Erythroblast (primary cell): ENCODE results near the gene PNPLA5.

ENCODE experiments used
- DNase-seq, 2 experiments: peaks; one replicate each; lab custom pipeline; 2025; lab: John Stamatoyannopoulos, UW
- GATA1 ChIP-seq: IDR thresholded peaks from 2 replicates; pipeline ENCODE4 v1.6.1; 2011; ENCODE audit warnings: low read depth, mild to moderate bottlenecking, control low read depth, low read length, moderate library complexity
- POLR2A ChIP-seq: IDR thresholded peaks from 2 replicates; pipeline ENCODE4 v1.6.1; 2011; ENCODE audit warnings: mild to moderate bottlenecking, low read length

Gene PNPLA5

DNA sequence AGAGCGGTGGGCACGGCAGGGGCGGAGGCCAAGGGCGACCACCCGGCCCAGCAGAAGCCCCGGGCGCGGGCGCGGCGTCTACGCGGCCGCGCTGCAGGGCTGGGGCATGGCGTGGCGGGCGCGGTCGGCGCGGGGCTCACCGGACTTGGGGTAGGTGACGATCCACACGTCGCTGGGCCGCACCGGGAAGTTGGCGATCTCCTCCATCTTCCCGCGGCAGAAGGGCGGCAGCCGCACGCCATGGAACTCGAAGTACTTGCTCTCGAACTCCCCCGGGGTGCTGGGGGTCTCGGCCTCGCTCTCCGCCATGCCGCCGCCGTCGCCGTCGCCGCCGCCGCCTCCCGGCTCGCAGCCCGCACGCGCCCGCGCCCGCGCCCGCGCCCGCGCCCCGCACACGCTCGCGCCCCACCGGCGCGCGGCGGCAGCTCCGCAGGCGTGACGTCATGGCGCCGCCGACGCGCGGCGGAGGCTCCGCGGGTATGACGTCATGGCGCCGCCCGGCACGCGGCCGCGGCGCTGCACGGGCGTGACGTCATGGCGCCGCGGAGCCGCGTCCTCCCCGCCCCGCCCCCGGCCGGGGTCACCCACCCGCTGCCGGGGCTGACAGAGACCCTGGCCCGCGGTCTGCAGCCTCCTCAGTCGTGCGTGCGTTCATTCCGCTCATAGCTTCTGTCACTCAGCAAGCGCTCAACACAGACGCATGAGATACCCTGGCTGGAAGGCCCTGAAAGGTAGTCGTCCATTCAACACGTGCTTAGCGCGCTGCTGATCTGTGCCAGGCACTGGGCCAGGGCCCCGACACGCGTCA is 29.5 kb downstream of the PNPLA5 start, which contains the start of gene SULT4A1:
Gene SULT4A1, minus strand, starts transcription at position 440 of the 808 bp plus-strand sequence. Its CDS starts 131 bp downstream, at position 309.
- TF ChIP-seq POLR2A (no peak), GATA1 (no peak)
- peak; percentile 48 for DNase-seq

DNA sequence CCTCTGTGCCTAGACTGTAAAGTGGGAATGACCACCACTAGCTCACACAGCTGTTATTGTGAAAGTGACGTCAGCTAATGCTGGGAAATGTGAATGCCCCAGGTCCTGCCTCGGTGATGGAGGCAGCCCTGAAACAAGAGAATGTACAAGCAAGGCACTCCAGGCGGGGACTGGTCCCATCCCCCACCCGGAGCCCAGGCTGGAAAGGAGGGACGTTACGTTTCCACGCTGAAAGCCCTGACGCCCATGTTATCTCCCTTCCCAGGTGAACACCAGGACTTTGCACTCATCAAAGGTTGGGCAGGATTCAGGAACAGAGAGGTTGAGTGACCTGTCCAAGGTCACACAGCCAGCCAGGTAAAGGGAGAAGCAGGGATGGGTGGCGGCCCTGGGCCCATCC is 30.3 kb downstream of the PNPLA5 start:
- DNase-seq = no peak
- no peak for TF ChIP-seq POLR2A
- TF ChIP-seq GATA1 = no peak

DNA sequence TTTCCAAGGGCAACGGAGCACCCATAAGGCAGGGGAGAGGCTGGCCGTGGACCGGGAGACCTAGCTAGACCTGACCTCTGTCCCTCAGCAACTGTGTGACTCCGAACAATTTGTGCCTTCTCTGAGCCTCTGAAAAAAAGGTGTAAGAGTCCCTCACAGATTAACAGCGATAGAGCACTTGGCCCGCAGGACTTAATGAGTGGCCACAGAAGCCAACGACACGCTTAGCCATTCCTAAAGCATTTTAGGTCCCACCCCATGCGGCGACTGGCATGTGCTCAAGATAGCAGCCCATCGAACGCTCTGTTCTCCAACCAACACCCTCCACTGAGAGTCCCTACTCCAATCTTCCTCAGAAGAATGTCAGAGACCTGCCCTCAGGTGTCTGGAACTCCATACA is 31.0 kb downstream of the PNPLA5 start:
- no peak for DNase-seq
- TF ChIP-seq GATA1 (no peak), POLR2A (no peak)

DNA sequence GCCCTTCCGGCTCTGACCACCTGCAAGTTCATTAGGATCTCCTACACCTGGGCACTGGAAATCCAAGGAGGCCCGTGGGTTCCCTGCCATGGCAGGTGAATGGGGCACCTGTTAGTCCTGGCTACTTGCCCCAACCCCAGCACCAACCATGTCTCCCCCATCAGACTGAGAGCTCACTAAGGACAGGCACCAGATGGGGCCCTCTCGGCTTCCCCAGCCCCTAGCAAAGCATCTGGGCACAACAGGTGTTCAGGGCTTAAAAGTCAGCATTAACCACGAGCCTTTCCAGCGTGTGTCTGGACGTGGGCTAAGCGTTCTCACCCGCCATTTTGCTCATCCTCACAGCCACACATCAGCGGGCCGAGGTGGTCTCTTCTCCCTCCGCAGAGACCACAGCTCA is 31.7 kb downstream of the PNPLA5 start:
- no peak for DNase-seq
- no peak for TF ChIP-seq POLR2A
- TF ChIP-seq GATA1 = no peak

DNA sequence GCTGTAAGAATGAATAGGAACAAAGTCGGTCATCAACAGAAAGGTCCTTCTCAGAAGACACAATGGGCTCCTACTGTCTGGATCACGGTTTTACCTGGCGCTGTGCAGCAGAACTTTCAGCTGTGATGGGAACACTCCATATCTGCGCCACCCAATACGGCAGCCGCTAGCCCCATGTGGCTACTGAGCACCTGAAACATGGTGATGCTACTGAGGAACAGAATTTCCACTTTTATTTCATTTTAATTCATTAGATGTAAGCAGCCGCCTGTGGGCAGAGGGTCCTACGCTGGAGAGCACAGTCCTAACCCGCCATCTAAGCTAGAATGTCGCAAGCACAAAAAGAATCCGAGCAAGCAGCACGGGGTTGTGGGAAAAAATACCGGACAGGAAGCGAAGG is 32.2 kb downstream of the PNPLA5 start:
- TF ChIP-seq POLR2A = no peak
- no peak for TF ChIP-seq GATA1
- DNase-seq = no peak

DNA sequence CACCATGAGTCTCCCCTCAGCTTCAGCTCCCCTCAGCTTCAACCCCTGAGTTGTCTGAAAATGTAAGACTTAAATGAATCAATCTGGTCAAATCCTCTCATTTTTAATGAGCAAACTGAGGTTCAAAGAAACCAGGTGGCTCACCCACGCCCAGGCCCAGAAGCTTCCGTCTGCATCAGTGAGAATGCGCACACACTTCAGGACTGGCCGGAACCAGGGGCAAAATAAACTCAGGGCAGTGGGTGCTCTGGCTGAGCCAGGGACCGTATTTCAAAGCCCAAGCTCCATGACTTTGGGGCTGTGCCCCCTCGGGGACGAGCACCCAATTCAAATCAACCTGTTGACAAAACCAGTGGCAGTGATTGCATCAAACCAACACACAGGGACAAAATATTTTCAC is 32.6 kb downstream of the PNPLA5 start:
- no peak for TF ChIP-seq GATA1
- no peak for TF ChIP-seq POLR2A
- no peak for DNase-seq

DNA sequence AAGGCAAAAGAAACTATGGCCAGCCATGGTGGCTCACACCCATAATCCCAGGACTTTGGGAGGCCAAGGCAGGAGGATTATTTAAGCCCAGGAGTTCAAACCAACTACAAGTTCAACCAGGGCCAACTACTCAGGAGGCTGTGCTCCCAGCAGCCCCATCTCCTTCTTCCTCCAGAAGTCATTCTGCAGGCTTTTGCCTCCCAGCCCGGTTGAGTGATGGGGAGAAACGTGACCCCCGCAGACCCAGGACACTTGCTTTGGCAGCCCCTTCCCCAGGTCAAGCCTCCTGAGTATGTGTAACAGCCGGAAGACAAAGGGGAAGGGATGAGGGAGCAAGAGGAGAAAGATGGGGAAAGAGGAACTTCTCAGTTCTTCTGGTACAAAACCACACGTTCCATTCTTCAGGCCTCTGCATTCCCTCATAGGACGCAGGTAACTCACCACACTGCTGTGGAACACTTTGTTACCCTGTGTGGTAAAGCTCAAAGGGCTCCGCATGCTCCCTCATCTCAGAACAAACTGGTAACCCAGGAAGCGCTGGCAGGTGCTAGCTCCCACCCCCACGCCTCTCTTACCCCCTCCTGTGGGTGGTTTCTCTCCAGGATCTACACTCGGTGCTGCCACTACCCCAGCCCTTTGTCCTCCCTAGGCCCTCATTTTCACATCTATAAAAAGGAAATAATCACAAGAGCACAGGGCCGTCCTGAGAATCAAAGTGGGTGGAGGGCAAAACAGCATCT is 33.5 kb downstream of the PNPLA5 start:
- no peak for TF ChIP-seq POLR2A

DNA sequence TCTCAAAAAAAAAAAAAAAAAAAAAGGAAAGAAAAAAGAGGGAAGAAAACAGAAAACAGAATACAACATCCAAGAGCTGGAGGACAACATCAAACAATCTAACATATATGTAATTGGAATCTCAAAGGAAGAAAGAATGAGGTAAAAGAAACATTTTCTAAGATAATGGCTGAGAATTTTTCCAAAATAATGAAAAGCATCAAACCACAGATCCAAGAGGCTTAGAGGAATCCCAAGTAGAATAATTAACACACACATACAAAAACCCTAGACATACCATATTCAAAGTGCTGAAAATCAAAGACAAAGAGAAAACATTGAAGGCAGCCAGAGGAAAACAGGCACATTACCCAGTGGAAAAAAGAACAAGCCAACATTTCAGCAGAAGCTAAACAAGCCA is 34.4 kb downstream of the PNPLA5 start:
- DNase-seq = no peak
- TF ChIP-seq GATA1 (no peak), POLR2A (no peak)

More for the DNA sequence above, 33.5 kb downstream of the PNPLA5 start:
- DNase-seq = no peak

DNA sequence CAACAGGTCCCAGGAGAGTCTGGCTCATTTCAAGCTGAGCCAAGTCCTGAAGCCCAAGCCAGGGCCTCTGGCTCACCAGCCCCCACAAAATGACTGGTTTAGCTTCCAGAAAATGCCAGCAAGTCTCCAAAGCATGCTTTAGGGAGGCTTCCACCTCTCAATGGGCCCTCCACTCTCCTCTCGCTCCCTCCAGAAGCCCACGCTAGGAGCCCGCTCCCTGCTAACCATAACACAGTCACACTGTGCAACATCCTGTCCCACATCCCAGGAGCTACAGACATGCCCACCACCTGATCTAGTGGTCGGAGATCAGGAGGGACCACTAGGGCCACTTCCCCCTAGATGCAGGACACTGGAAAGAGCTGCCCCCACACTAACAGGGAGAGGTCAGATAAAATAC is 36.4 kb downstream of the PNPLA5 start:
- DNase-seq = no peak
- TF ChIP-seq GATA1 (no peak), POLR2A (no peak)

DNA sequence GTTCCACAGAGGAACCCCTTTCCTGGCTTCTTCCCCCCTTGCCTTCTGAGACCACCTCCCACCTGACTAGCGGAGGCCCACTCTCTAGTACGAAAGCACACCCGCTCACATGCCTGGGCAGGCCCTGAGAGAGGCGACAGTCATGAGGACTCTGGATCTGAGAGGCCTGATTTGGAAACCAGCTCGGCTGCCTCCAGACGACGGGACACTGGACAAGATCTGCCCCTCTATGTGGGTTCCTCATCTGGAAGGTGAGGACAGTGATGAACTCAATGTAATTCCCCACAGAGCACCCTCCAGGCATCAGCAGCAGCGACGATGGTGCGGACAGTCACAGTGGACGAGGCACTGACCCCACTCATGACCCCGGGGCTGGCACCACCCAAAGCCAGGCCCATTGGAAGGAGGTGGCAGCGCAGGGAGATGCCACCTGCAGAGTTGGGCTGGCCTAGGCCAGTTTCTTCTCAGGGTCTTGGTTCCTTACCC is 37.0 kb downstream of the PNPLA5 start:
- TF ChIP-seq GATA1 (no peak), POLR2A (no peak)
- DNase-seq = no peak

DNA sequence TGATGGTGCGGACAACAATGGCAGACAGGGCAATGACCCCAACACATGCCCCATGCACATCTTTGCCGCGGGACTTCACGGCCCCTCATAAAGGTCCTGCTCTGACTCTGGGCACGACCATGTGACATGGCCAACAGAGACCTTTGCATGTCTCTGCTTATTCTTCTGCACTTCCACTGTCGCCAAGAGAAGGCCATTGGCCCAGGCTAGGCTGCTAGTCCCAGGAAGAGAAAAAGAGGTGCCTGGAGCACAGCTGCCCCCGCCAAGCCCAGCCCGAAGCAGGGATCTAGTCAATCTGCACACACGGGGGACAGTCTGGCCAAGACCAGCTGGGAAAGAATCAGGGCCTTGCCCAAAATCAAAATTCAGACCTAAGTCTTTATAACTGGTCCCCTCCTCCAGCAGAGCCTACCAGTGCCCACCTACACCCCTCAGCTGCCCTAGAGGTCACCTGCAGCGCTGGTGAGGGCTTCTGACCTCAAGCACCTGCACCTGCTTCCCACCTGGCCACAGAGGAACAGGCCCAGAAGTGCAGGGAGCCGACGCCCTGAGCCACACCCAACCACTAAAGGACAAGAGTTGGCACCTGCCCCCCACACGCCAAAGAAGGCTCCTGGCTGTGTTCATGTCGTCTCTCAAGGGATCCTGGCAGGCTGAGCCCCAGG is 37.6 kb downstream of the PNPLA5 start:
- TF ChIP-seq POLR2A (no peak), GATA1 (no peak)
- DNase-seq = no peak

DNA sequence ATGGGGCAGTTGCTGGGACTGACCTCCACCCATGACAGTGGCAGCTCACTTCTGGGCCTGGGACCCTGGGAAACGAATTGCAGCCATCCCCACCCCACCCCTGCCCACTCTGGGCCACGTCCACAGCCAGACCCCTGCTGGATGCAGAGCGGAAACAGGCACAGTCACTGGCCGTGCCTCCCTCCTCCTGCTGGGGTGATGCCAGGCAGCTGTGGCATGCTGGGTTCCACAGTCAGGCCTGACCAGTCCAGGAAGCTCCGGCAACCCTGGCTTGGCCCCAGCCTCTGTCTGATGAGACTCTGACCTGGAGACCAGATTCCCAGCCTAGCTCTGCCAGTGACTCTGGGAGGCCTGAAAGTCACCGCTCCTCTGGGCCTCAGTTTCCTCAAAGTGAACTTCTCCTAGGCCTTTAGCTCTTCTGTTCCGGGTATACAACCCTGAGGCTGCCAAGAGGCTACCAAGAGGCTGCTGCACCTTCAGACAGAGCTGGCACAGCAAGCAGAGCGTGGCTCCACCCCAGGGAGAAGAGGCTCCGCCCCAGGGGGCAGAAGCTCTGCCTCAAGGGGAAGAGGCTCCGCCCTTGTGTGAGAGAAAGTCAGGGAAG is 38.4 kb downstream of the PNPLA5 start:
- TF ChIP-seq GATA1 (no peak), POLR2A (no peak)
- no peak for DNase-seq

DNA sequence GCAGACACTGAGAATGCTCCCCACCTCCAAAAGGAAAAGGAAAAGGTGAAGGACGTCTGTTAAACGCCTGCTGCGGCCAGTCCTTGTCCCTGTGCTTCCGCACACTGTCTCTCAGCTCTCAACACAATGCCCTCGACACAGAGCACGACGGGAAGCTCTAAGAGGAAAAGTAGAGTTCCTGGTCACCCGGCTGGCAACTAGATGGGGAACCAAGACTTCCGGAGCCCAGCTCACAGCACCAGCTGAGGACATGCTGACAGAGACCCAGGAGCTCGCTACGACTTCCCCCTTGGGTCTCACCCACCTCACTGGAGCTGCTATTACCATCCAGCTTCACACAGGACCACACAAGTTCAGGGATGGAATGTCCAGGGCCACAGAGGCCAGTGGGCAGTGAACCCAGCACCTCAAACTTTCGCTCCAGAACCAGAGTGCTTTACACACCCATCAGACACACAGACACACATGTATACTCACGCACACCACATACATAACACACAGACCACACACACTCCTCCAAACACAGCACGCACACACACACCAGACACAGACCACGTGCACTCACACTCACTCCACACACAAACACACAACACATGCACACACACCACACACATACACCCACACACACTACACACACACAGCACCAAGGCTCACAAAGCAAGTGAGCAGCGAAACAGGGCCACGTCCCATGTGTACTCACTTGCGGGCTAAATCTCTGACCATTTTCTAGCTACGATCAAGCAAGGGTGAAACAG is 39.1 kb downstream of the PNPLA5 start:
- DNase-seq = no peak
- TF ChIP-seq GATA1 (no peak), POLR2A (no peak)

DNA sequence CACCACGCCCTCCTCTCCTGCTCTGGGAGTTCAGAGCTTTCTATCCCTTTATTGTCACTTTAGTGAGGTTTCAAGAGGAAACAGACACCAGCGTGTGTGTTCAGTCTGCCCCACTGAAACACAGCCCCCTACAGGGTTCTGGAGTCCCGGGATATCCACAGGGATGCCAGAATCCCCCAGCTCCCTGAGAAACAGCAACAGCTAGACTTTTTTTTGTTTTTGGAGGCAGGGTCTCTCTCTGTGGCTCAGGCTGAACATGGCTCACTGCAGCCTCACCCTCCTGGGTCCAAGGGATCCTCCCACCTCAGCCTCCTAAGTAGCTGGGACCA is 39.9 kb downstream of the PNPLA5 start:
- no peak for DNase-seq
- TF ChIP-seq GATA1 = no peak
- no peak for TF ChIP-seq POLR2A
